ENCODE data around the gene COL13A1.

- TF ChIP-seq POLR2AphosphoS5 (IDR thresholded peaks at IDR 0.05) (no peak), CTCF (IDR thresholded peaks at IDR 0.05) (no peak), POLR2A (IDR thresholded peaks at IDR 0.05) (no peak)
Measured at GRCh38 chr10:69878038-69878437, 76.3 kb downstream of the COL13A1 start.
